K562 (cell line): ENCODE results near the gene PIK3CG. TPM values are rescaled to one million over a fixed set of nuclear protein-coding genes. Genes with fewer than 3 reads are reported as not detected.

Experiments
- DDX20 ChIP-seq: fragments of 450-650 bp; IDR thresholded peaks from 2 replicates; pipeline ENCODE4 v1.6.1; 2016; ENCODE audit warnings: missing genetic modification characterization, low read depth, mild to moderate bottlenecking, missing compliant biosample characterization, moderate library complexity
- KLF10 ChIP-seq: fragments of 250-450 bp; sonication (Bioruptor Pico); IDR thresholded peaks from 2 replicates; pipeline ENCODE4 v1.6.1; 2021; ENCODE audit warnings: matching md5 sums
- NFATC3 ChIP-seq: fragments of 450-650 bp; IDR thresholded peaks from 2 replicates; pipeline ENCODE4 v1.6.1; 2017; ENCODE audit warnings: mild to moderate bottlenecking
- SAP30 ChIP-seq: fragments of 200-600 bp; sonication (generic); IDR thresholded peaks from 2 replicates; pipeline ENCODE4 v1.6.1; 2012; ENCODE audit warnings: borderline replicate concordance, low read depth, mild to moderate bottlenecking, moderate library complexity, low read length, control low read depth, inconsistent platforms; ENCODE audit not compliant: insufficient read depth, poor library complexity, severe bottlenecking
- SRSF3 ChIP-seq: fragments of 200-400 bp; formaldehyde crosslinking; IDR thresholded peaks from 2 replicates; pipeline ENCODE4 v1.6.1; 2016; ENCODE audit warnings: mild to moderate bottlenecking, low read length, moderate library complexity; ENCODE audit not compliant: insufficient read depth
- TSHZ1 ChIP-seq: fragments of 250-450 bp; sonication (Bioruptor Pico); IDR thresholded peaks from 2 replicates; pipeline ENCODE4 v1.4.0; 2020; ENCODE audit warnings: mild to moderate bottlenecking, moderate library complexity
- ZNF146 ChIP-seq: IDR thresholded peaks from one replicate; pipeline ENCODE4 v1.6.1; 2018; ENCODE audit warnings: missing compliant biosample characterization; ENCODE audit not compliant: unreplicated experiment
- ZNF184 ChIP-seq: sonication (generic); formaldehyde crosslinking; IDR thresholded peaks from 2 replicates; pipeline ENCODE4 v1.5.0; 2020; ENCODE audit warnings: missing genetic modification reagents
- ZNF584 ChIP-seq: fragments of 200-800 bp; sonication (Bioruptor generic); IDR thresholded peaks from 2 replicates; pipeline ENCODE4 v1.6.1; 2016; ENCODE audit warnings: low read depth, mild to moderate bottlenecking, missing genetic modification characterization, missing compliant biosample characterization
- ZNF79 ChIP-seq: fragments of 250-450 bp; sonication (Bioruptor Pico); IDR thresholded peaks from 2 replicates; pipeline ENCODE4 v1.4.0; 2020; ENCODE audit warnings: low read depth, mild to moderate bottlenecking, moderate library complexity
- polyA plus RNA-seq, 8 experiments: library from polyadenylated mRNA; depleted of rRNA in 4 of 8; stranded (reverse) in 5 of 8; unstranded in 3 of 8; fragments of >200 nt; fragmentation: Nextera tagmentation in 2 of 8; fragmentation: Illumina TruSeq in 1 of 8; extraction: Ambion mirVana in 2 of 8; extraction: Trizol in 1 of 8; gene quantifications; 2 replicates each; pipeline versions ENCODE4 v1.2.1 to v1.2.3, GENCODE V29; 2011 to 2014; ENCODE audit warnings: inconsistent platforms in 1 of 8, missing spikeins in 1 of 8
- total RNA-seq, 7 experiments: library from RNA; depleted of rRNA in 6 of 7; stranded (reverse); fragments of >200 nt in 6 of 7; fragmentation: Illumina TruSeq in 2 of 7; extraction: Trizol in 2 of 7; gene quantifications; 2 replicates each; pipeline versions ENCODE4 v1.2.1 to v1.2.3, GENCODE V29; 2011 to 2021; ENCODE audit warnings: low replicate concordance in 1 of 7

The PIK3CG gene
- total and polyA plus RNA-seq, 9 of the 15 experiments (the other 6 are each of a cell fraction or from before 2014, with no cell fraction given), result 5.3 to 42.5 (median 29.0) TPM

- TF ChIP-seq NFATC3, result no peak
- no peak for TF ChIP-seq KLF10
- 0 out of 2 replicates have a peak, but pooled peaks have one; percentile 36 for TF ChIP-seq ZNF79
- 0 out of 2 replicates have a peak, but pooled peaks have one; percentile 48 for TF ChIP-seq ZNF584
- no peak for TF ChIP-seq ZNF184 (CRISPR knock-in tag)
- TF ChIP-seq DDX20 (tag), result peak; percentile 73; the same call in 1 of the 2 replicates
- TF ChIP-seq TSHZ1 (CRISPR knock-in tag), result 0 out of 2 replicates have a peak, but pooled peaks have one; percentile 50
- no peak for TF ChIP-seq SRSF3
- no peak for TF ChIP-seq ZNF146
- TF ChIP-seq SAP30, result no peak
Measured at GRCh38 chr7:106844279-106844997, 20.6 kb upstream of the PIK3CG start (continued).
